ENCODE measurements around the gene GPR26.

The GPR26 gene

DNA sequence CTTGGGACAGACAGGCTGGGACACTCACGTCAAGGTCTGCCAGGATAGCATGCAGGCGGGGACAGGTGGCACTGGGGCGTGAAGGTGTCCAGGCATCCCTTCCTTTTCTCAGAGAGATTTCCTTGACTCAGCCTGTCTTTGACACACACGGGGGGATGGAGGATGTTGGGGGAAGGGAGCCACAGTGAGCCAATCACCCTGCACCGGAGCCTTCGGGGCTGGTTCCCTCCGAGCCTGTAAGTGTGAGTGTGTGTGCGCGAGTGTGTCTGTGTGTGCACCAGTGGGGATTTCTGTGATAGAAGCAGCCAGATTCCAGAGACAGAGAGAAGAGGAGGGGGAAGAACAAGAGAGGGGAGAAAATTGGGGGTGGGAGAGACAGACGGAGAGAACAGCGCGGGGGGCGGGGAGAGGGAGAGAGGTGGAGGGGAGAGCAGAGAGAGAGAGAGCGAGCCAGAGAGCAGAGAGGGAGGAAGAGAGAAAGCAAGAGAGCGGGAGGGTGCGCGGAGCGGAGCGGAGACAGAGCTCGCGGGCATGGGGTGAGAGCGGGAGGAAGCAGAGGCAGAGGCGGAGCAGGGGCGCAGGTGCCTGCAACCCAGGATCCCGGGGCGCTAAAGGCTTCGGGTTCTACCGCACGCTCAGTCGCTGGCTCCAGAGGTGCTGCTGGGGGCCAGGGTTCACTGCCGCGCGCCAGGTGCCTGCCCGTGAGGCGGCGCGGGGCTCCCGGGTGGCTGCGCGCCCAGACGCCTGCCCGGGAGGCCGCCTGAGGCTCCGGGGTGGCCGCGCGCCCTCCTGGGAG, 466 bp upstream of the GPR26 start:
- ATAC-seq (replicated peaks), result no peak
- Mint-ChIP-seq H3K4me1 (no peaks in the 10 kb centered on the region), H3K4me3 (no peak overlapping the region), H3K9me3 (peaks cover 6 to 9% of the 10 kb centered on the region in 2 donors), H3K36me3 (peaks cover 1 to 10% of the 10 kb centered on the region in 2 donors), H3K27me3 (peaks cover 36 to 65% of the 10 kb centered on the region in 2 donors), H3K27ac (no peak overlapping the region)
- DNase-seq, result no peak

DNA sequence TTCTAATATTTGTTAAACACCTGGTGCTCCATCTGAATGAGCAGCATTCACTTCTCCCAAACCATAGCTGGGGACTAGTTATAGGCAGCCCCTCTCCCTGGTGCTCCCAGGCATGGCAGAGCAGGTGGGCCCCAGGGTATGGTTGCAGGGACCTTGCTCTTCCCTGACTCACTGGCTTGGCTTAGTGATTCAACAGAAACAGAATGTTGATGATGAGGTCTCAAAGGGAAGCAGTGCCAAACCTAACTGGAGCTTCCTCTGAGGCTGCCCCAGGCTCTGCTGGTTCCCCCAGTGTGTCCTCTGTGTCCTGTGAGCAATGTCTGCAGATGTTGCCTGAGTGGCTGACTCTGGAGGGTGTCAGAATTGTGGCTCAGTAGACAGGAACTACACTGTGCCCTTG, 3.7 kb downstream of the GPR26 start:
- ATAC-seq (replicated peaks) (no peak), DNase-seq (no peak)
- Mint-ChIP-seq H3K27ac (no peak overlapping the region), H3K9me3 (peaks cover 1 to 3% of the 10 kb centered on the region in 2 donors), H3K4me3 (no peak overlapping the region), H3K4me1 (no peaks in the 10 kb centered on the region), H3K27me3 (peaks cover 32 to 57% of the 10 kb centered on the region in 2 donors), H3K36me3 (peaks cover 1 to 10% of the 10 kb centered on the region in 2 donors)

DNA sequence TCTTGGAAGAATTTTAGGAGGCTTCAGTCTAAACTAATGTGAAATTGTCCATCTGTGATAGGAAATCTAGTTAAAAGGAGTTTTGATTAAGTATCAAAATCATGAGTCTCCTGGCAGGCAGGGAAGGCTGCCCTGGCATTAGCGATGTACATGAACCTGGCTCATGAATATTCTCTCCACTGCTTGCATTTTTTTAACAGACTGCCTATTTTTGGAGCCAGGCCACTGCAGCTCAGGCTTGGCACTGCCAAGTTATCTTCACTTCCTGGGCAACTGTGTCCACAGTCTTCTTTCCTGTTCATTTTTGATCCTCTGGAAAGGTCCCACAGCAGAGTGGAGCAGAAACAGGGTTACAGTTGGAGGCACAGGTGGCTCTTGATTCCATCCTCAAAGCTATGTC, 7.0 kb downstream of the GPR26 start:
- H3K4me1 Mint-ChIP-seq, result no peaks in the 10 kb centered on the region
- DNase-seq, result no peak
- no peak overlapping the region for H3K27ac Mint-ChIP-seq
- H3K9me3 Mint-ChIP-seq, result no peaks in the 10 kb centered on the region
- H3K36me3 Mint-ChIP-seq, result no peaks in the 10 kb centered on the region
- H3K4me3 Mint-ChIP-seq, result no peak overlapping the region
- peaks cover 16 to 34% of the 10 kb centered on the region in 2 donors for H3K27me3 Mint-ChIP-seq
- no peak for ATAC-seq (replicated peaks)

DNA sequence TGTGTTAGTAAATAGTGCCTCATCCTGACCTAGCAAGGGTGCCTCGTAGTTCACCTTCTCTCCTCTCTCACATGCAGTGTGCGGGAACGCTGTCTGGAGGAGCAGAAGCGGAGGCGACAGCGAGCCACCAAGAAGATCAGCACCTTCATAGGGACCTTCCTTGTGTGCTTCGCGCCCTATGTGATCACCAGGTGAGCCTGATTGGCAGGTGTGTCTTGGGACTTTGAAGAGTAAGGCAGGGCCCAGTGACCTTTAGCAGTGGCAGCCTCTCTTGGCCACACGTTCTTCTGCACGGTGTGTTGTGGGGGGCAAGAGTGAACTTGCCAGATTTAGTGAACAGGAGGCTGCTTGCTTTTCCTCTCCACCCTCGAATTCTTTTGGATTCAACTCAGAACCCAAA, 8.6 kb downstream of the GPR26 start:
- H3K27me3 Mint-ChIP-seq, result peaks cover 17 to 21% of the 10 kb centered on the region in 2 donors

DNA sequence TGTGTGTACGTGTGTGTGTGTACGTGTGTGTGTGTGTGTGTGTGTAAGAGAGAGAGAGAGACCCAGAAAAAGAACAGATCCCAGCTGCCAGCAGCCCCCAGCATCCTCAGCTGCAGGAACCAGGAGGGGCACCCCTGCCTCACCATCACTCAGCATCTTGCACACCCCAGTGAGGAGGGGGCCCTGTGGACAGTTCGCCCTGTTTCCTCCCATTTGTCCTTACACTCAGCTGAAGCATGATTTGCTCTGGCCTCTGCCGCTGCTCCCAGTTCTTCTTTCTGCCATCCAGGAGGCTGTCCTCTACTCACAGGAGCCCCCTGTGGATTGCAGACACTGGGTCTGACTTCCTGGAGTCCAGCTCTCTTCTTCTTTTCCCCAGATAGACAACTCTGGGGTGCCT, 9.7 kb downstream of the GPR26 start:
- Mint-ChIP-seq H3K27ac (no peak overlapping the region), H3K4me1 (no peaks in the 10 kb centered on the region), H3K27me3 (peaks cover 11 to 17% of the 10 kb centered on the region in 2 donors), H3K9me3 (no peaks in the 10 kb centered on the region), H3K4me3 (no peak overlapping the region), H3K36me3 (no peaks in the 10 kb centered on the region)
- DNase-seq (no peak), ATAC-seq (replicated peaks) (no peak)

More for the DNA sequence above, 8.6 kb downstream of the GPR26 start:
- no peak for DNase-seq
- no peak overlapping the region for H3K4me3 Mint-ChIP-seq
- H3K36me3 Mint-ChIP-seq, result no peaks in the 10 kb centered on the region
- no peaks in the 10 kb centered on the region for H3K4me1 Mint-ChIP-seq
- H3K27ac Mint-ChIP-seq, result no peak overlapping the region
- no peaks in the 10 kb centered on the region for H3K9me3 Mint-ChIP-seq
- ATAC-seq (replicated peaks), result no peak

DNA sequence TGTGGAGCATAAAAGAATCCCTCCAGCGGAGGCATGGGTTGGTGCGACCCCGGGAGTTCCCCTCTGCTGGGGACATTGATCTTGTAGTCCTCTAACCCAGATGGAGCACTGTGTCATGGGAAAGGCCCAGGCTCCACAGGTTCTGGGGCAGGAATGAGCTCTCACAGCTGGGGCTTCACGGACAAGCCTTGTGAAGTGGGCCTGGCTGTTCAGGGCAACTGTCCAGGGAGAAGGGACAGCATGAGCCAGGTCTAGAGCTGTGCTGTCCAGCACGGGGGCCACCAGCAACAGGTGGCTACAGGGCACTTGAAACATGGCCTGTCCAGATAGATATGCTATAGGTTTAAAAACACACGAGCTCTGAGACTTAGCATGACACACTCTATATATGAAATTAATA, 11.4 kb downstream of the GPR26 start:
- H3K9me3 Mint-ChIP-seq, result no peaks in the 10 kb centered on the region
- ATAC-seq (replicated peaks) (no peak), DNase-seq (no peak)
- H3K4me3 Mint-ChIP-seq, result no peak overlapping the region
- H3K4me1 Mint-ChIP-seq, result no peaks in the 10 kb centered on the region
- peaks cover 13 to 17% of the 10 kb centered on the region in 2 donors for H3K27me3 Mint-ChIP-seq
- H3K27ac Mint-ChIP-seq, result no peak overlapping the region
- no peaks in the 10 kb centered on the region for H3K36me3 Mint-ChIP-seq

DNA sequence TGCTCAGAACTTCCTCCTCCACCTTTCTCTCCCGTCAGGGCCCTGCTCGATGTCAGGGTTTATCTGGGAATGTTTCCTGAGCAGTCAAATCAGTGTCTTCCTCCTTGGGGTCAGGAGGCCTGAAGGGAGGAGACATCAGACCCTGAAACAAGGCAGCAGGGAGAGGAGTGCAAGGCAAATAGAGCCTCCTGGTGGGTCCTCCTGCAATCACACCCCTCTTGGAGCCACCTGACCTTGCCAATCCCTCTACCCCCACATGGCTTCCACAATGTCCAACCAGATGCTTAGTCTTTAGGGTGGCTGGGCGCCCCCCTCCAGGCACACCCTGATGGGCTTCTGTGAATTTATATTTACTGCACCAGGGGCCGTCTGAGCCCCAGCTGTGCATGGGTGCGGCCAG, 12.2 kb downstream of the GPR26 start:
- ATAC-seq (replicated peaks) (no peak), DNase-seq (no peak)
- no peak overlapping the region for H3K4me3 Mint-ChIP-seq
- peaks cover 19 to 21% of the 10 kb centered on the region in 2 donors for H3K27me3 Mint-ChIP-seq
- no peak overlapping the region for H3K27ac Mint-ChIP-seq
- no peaks in the 10 kb centered on the region for H3K36me3 Mint-ChIP-seq
- H3K4me1 Mint-ChIP-seq, result no peaks in the 10 kb centered on the region
- no peaks in the 10 kb centered on the region for H3K9me3 Mint-ChIP-seq

DNA sequence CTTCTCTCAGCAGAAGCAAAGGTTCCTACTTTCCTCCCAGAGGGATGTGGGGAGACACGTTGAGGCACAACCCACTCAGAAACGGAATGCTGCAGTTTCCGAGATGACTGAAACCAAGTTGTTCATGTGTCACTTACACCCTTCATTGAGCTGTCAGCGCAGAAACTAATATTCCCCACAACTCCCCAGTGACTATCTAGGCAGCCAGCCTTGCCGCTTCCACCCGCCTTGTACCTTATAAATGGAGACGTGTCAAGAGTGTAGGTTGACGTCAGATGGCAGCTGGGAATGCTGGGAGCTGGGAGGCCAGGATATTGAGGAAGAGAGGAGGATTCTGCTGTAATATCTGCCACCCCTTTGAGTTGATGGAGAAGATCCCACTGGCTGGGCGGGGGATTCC, 15.1 kb downstream of the GPR26 start:
- Mint-ChIP-seq H3K27me3 (peaks cover 14 to 22% of the 10 kb centered on the region in 2 donors), H3K27ac (no peak overlapping the region)

DNA sequence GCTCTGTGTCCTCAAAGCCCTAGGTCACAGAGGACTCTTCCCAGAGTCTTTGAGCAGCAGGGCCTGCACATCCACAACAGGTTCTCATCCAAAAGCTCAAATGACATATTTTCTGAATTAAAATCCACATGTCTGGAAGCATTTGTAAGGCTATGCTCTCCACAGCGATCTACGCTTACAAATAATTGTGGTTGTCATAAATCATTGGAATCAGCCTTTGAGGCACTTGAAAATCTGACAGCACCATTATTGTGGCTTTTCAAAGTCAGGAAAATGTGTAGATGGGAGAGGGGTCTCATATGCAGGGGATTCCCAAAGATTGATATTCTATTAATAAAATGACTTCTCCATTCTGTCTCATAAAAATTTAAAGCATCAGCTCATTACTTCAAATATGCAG, 16.3 kb downstream of the GPR26 start:
- DNase-seq, result no peak
- H3K27me3 Mint-ChIP-seq, result peaks cover 14 to 18% of the 10 kb centered on the region in 2 donors
- no peak for ATAC-seq (replicated peaks)

More for the DNA sequence above, 15.1 kb downstream of the GPR26 start:
- Mint-ChIP-seq H3K4me3 (no peak overlapping the region), H3K4me1 (no peaks in the 10 kb centered on the region), H3K9me3 (no peaks in the 10 kb centered on the region), H3K36me3 (no peaks in the 10 kb centered on the region)
- no peak for DNase-seq
- ATAC-seq (replicated peaks), result no peak

DNA sequence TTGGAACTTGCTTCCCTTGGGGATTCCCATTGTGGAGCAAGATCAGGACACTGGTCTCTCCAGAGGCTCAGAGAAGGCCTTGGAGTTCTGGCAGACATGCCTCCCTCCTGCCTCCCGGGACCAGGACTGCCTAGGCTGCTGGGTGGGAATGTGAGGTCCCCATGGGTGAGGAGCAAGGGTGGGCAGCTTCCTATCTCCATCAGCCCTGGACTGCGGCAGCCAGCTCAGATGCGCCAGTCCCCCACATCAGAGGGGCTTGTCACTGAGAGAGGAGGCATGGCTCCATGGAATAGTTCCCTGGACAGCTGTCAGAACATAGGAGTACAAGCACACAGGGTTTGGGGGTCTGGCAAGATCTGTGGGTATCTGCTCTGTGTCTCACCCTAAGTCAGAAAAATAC, 17.3 kb downstream of the GPR26 start:
- no peaks in the 10 kb centered on the region for H3K9me3 Mint-ChIP-seq
- no peak for ATAC-seq (replicated peaks)

More for the DNA sequence above, 16.3 kb downstream of the GPR26 start:
- no peaks in the 10 kb centered on the region for H3K4me1 Mint-ChIP-seq
- no peak overlapping the region for H3K27ac Mint-ChIP-seq
- H3K4me3 Mint-ChIP-seq, result no peak overlapping the region
- no peaks in the 10 kb centered on the region for H3K36me3 Mint-ChIP-seq
- H3K9me3 Mint-ChIP-seq, result no peaks in the 10 kb centered on the region

DNA sequence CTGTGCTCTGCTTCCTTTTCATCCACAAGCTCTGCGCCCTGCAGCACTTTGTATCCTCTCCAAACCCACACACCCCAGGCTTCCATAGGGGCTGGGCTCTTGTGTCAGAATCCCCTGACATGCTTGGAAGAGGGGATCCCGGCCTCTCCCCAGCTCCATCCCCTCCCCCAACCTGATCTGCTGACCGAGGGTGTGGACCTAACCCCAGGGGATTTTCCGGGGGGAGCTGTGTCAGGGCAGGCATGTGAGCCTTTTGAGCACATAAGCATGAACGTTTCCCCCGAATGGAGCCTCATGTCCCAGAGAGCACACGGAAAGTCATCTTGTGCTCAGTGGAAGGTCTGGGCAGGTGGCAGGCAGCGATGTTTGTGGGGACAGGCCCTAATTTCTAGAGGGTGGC, 17.7 kb downstream of the GPR26 start:
- H3K27ac Mint-ChIP-seq, result no peak overlapping the region
- ATAC-seq (replicated peaks), result no peak
- DNase-seq, result no peak
- H3K27me3 Mint-ChIP-seq, result peaks cover 14 to 18% of the 10 kb centered on the region in 2 donors
- no peak overlapping the region for H3K4me3 Mint-ChIP-seq
- H3K4me1 Mint-ChIP-seq, result no peaks in the 10 kb centered on the region
- no peaks in the 10 kb centered on the region for H3K36me3 Mint-ChIP-seq
- H3K9me3 Mint-ChIP-seq, result no peaks in the 10 kb centered on the region

More for the DNA sequence above, 17.3 kb downstream of the GPR26 start:
- no peaks in the 10 kb centered on the region for H3K36me3 Mint-ChIP-seq
- H3K27ac Mint-ChIP-seq, result no peak overlapping the region
- H3K4me1 Mint-ChIP-seq, result no peaks in the 10 kb centered on the region
- peaks cover 14 to 18% of the 10 kb centered on the region in 2 donors for H3K27me3 Mint-ChIP-seq
- no peak for DNase-seq
- no peak overlapping the region for H3K4me3 Mint-ChIP-seq

DNA sequence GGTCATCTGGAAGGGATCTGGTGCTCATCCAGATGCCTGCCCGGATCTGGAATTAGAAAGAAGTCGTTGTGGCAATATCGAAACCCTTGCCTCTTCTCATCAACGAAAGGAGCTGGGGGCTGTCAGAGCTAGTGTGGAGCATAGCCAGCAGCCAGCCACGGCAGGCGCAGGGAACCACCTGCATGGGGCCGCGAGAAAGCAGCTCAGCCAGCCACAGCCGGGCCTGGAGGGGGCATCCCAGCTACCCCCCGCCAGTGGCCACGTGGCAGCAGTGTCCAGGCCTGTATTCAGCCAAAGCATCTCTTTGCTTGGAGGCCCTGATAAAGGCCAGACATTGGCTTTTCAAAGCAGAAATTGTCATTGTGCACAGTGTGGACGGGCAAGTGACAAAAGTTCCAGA, 19.1 kb downstream of the GPR26 start:
- Mint-ChIP-seq H3K4me1 (no peaks in the 10 kb centered on the region), H3K4me3 (no peak overlapping the region), H3K9me3 (no peaks in the 10 kb centered on the region), H3K27me3 (peaks cover 14% of the 10 kb centered on the region in 2 donors), H3K36me3 (no peaks in the 10 kb centered on the region), H3K27ac (no peak overlapping the region)
- ATAC-seq (replicated peaks), result no peak
- DNase-seq, result no peak

DNA sequence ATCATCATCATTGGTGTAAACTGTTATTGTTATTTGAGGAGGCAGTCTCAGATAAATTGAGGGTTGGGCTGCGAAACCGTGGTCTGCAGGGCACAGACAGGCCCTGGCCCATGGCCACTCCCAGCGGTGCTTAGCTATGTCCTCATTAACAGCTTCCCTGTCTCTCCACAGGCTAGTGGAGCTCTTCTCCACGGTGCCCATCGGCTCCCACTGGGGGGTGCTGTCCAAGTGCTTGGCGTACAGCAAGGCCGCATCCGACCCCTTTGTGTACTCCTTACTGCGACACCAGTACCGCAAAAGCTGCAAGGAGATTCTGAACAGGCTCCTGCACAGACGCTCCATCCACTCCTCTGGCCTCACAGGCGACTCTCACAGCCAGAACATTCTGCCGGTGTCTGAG, 21.6 kb downstream of the GPR26 start:
- no peaks in the 10 kb centered on the region for H3K4me1 Mint-ChIP-seq
- H3K27me3 Mint-ChIP-seq, result peaks cover 8 to 11% of the 10 kb centered on the region in 2 donors
- no peaks in the 10 kb centered on the region for H3K36me3 Mint-ChIP-seq
- ATAC-seq (replicated peaks) (no peak), DNase-seq (no peak)
- H3K4me3 Mint-ChIP-seq, result no peak overlapping the region
- no peaks in the 10 kb centered on the region for H3K9me3 Mint-ChIP-seq
- H3K27ac Mint-ChIP-seq, result no peak overlapping the region

DNA sequence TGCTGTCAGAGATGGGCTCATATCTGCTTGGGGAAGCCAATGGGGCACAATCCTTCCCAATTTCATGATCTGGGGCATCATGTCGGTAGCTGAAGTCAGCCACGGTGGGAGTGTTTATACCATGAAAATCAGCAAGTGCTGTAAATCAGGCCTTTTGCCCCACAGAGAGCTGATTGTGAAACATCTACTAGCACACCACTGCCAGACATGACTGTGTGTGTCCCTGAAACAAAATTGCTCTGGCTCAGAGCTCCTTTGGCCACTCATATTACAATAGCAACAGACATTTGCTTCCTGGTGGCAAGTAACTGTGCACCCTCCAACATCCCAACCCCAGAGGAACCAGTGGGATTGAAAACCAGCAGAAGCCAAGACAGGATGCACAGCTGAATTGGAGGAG, 23.7 kb downstream of the GPR26 start:
- Mint-ChIP-seq H3K9me3 (no peaks in the 10 kb centered on the region), H3K4me3 (no peak overlapping the region), H3K36me3 (no peaks in the 10 kb centered on the region), H3K27me3 (peaks cover 15 to 22% of the 10 kb centered on the region in 2 donors), H3K4me1 (no peaks in the 10 kb centered on the region), H3K27ac (no peak overlapping the region)
- DNase-seq (no peak), ATAC-seq (replicated peaks) (no peak)

DNA sequence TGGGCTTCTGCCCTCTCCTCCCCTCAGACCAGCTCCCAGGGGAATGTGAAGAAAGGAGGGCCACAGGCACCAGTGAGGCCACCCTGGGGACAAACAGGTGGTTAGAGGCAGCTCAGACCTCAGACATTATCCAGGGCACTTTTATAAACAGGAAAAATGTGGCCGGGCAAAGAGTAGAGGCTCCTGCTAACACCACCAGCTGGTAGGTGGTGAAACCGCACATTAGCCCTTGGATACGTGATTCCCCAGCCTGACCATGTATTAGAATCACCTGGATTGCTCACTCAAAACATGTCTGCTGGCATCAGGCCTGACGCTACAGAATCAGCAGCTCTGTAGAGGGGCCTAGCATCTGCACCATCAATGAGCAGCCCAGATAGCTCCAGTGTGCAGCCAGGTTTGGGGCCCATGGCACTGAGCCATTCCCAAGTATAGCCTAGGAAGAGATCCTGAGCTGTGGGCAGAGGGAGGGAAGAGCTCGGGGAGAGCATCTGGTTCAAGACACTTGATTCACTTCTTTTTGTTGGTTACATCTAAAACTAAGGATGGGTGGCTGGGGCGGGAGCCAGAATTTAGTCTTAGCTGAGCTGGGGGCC, 37.1 kb downstream of the GPR26 start:
- no peak overlapping the region for H3K4me3 Mint-ChIP-seq
- no peaks in the 10 kb centered on the region for H3K36me3 Mint-ChIP-seq
- H3K9me3 Mint-ChIP-seq, result no peaks in the 10 kb centered on the region
- no peaks in the 10 kb centered on the region for H3K4me1 Mint-ChIP-seq
- DNase-seq (no peak), ATAC-seq (replicated peaks) (no peak)
- peaks cover 16 to 20% of the 10 kb centered on the region in 2 donors for H3K27me3 Mint-ChIP-seq
- no peak overlapping the region for H3K27ac Mint-ChIP-seq
